ENCODE data around the gene STK32B. TPM values are rescaled to one million over a fixed set of nuclear protein-coding genes. Genes with fewer than 3 reads are reported as not detected.
"Not testable (repeated sequence)": the region's sequence is repeated elsewhere in the genome, so short reads cannot be mapped to it uniquely, and the experiment has no call there.

The STK32B gene
- total and polyA plus RNA-seq, 3 donors from 2014 or later, result 17.5 to 29.7 (median 22.6) TPM

DNA sequence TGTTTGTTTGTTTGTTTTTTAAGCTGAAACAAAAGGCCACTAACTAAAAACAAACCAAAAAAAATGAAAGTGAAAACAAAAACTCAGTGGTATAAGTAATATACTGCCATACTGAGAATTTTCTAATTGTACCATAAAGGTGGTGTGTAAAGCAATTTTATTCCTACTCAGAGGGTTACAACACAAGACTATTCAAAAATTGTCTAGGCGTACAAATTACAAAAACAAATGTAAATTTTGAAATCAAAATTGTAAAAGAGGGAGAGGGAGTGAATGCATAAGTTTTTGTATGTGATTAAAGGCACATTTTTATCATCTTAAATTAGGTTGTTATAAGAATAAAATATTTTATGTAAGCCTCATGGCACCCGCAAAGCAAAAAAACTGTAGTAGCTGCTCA is 232.6 kb downstream of the STK32B start:
- no peaks in the 10 kb centered on the region for H3K4me1 ChIP-seq
- TF ChIP-seq, protein P1, sequence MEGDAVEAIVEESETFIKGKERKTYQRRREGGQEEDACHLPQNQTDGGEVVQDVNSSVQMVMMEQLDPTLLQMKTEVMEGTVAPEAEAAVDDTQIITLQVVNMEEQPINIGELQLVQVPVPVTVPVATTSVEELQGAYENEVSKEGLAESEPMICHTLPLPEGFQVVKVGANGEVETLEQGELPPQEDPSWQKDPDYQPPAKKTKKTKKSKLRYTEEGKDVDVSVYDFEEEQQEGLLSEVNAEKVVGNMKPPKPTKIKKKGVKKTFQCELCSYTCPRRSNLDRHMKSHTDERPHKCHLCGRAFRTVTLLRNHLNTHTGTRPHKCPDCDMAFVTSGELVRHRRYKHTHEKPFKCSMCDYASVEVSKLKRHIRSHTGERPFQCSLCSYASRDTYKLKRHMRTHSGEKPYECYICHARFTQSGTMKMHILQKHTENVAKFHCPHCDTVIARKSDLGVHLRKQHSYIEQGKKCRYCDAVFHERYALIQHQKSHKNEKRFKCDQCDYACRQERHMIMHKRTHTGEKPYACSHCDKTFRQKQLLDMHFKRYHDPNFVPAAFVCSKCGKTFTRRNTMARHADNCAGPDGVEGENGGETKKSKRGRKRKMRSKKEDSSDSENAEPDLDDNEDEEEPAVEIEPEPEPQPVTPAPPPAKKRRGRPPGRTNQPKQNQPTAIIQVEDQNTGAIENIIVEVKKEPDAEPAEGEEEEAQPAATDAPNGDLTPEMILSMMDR (IDR thresholded peaks at IDR 0.05), result no peak
- TF ChIP-seq POLR2A (IDR thresholded peaks at IDR 0.05), result no peak
- WGBS, 2 donors, result 88 to 95% methylated on average over 2 of the region's 2 CpGs

GRCh38 chr4:5284517-5284916 is 233.2 kb downstream of the STK32B start:
- intact Hi-C loops (cut with DNase I; ENCODE audit: low total_unique reads), result no loop called here
- no peak for TF ChIP-seq POLR2A (IDR thresholded peaks at IDR 0.05)
- TF ChIP-seq, protein P1 (IDR thresholded peaks at IDR 0.05), result no peak
- WGBS, 2 donors, result 83 to 89% methylated on average over 7 of the region's 7 CpGs

More for the DNA sequence above, 232.6 kb downstream of the STK32B start:
- Histone ChIP-seq H3K9me3 (no peaks in the 10 kb centered on the region), H3K27me3 (no peaks in the 10 kb centered on the region), H3K27ac (no peak overlapping the region), H3K36me3 (ENCODE audit: low read depth, missing control alignments) (no peaks in the 10 kb centered on the region), H3K4me3 (no peak overlapping the region)
- intact Hi-C loops (cut with DNase I; ENCODE audit: low total_unique reads), result no loop called here
- no peak for DNase-seq

GRCh38 chr4:5292101-5292500 is 240.8 kb downstream of the STK32B start:
- Histone ChIP-seq H3K4me1 (no peaks in the 10 kb centered on the region), H3K9me3 (no peaks in the 10 kb centered on the region), H3K4me3 (no peak overlapping the region), H3K27me3 (no peaks in the 10 kb centered on the region), H3K27ac (no peak overlapping the region), H3K36me3 (ENCODE audit: low read depth, missing control alignments) (no peaks in the 10 kb centered on the region)
- intact Hi-C loops (cut with DNase I; ENCODE audit: low total_unique reads), result no loop called here
- 60 to 61% methylated on average over 4 of the region's 4 CpGs for WGBS, 2 donors
- no peak for DNase-seq
- no peak for TF ChIP-seq POLR2A (IDR thresholded peaks at IDR 0.05)
- TF ChIP-seq, protein P1 (IDR thresholded peaks at IDR 0.05), result no peak

More at GRCh38 chr4:5284517-5284916, 233.2 kb downstream of the STK32B start:
- Histone ChIP-seq H3K27ac (no peak overlapping the region), H3K4me1 (no peaks in the 10 kb centered on the region), H3K36me3 (ENCODE audit: low read depth, missing control alignments) (no peaks in the 10 kb centered on the region), H3K4me3 (no peak overlapping the region), H3K27me3 (no peaks in the 10 kb centered on the region), H3K9me3 (no peaks in the 10 kb centered on the region)
- no peak for DNase-seq

- intact Hi-C loops (cut with DNase I; ENCODE audit: low total_unique reads); H3K4me1 ChIP-seq; H3K4me3 ChIP-seq; H3K27ac ChIP-seq; H3K27me3 ChIP-seq; H3K36me3 ChIP-seq (ENCODE audit: low read depth, missing control alignments); H3K9me3 ChIP-seq; DNase-seq: not testable (repeated sequence)
- 81 to 84% methylated on average over 5 to 9 of the region's 9 CpGs for WGBS, 2 donors
These were observed 246.9 kb downstream of the STK32B start for GRCh38 chr4:5298000-5298787.

DNA sequence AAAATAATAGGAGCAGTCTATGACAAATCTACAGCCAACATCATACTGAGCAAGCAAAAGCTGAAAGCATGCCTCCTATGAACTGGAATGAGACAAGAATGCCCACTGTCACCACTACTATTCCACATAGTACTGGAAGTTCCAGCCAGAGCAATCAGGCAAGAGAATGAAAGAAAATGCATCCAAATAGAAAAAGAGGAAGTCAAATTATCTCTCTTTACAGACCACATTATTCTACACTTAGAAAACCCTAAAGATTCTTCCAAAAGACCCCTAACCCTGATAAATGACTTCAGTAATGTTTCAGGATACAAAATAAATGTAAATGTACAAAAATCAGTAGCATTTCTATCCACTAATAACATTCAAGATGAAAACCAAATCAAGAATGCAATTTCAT is 249.0 kb downstream of the STK32B start:
- Histone ChIP-seq H3K27me3 (no peaks in the 10 kb centered on the region), H3K9me3 (no peaks in the 10 kb centered on the region), H3K4me3 (no peak overlapping the region), H3K36me3 (ENCODE audit: low read depth, missing control alignments) (no peaks in the 10 kb centered on the region), H3K27ac (no peak overlapping the region), H3K4me1 (no peaks in the 10 kb centered on the region)
- TF ChIP-seq, protein P1 (IDR thresholded peaks at IDR 0.05), result no peak
- no peak for TF ChIP-seq POLR2A (IDR thresholded peaks at IDR 0.05)
- intact Hi-C loops (cut with DNase I; ENCODE audit: low total_unique reads), result no loop called here
- DNase-seq, result no peak
